Neural progenitor cell (in vitro differentiated cells): ENCODE measurements around the gene TAP1. TPM values are rescaled to one million over a fixed set of nuclear protein-coding genes. Genes with fewer than 3 reads are reported as not detected.

Experiments
- DNase-seq: peaks from one replicate; pipeline ENCODE4 v3.0.0-alpha.2; 2016; ENCODE audit warnings: low spot score
- H2AFZ ChIP-seq: fragments of 200-600 bp; sonication (generic); replicated peaks from 2 replicates; pipeline ENCODE4 v1.6.1; 2016; ENCODE audit warnings: antibody characterized with exemption
- H3F3A ChIP-seq: fragments of 200-600 bp; sonication (generic); 2 replicates; pipeline ENCODE4 v1.6.1; 2016; ENCODE audit warnings: antibody characterized with exemption, low read depth
- H3K27ac ChIP-seq: fragments of 200-600 bp; sonication (generic); 2 replicates; pipeline ENCODE4 v1.5.1; 2016; ENCODE audit warnings: mild to moderate bottlenecking
- H3K27me3 ChIP-seq: fragments of 200-600 bp; sonication (generic); 2 replicates; pipeline ENCODE4 v1.6.1; 2016; ENCODE audit warnings: mild to moderate bottlenecking, moderate library complexity
- H3K36me3 ChIP-seq: fragments of 200-600 bp; sonication (generic); 2 replicates; pipeline ENCODE4 v1.5.1; 2016
- H3K4me1 ChIP-seq: fragments of 200-600 bp; sonication (generic); 2 replicates; pipeline ENCODE4 v1.6.1; 2016; ENCODE audit warnings: mixed run types
- H3K4me2 ChIP-seq: fragments of 200-600 bp; sonication (generic); 2 replicates; pipeline ENCODE4 v1.6.1; 2016
- H3K4me3 ChIP-seq: fragments of 200-600 bp; sonication (generic); 2 replicates; pipeline ENCODE4 v1.5.1; 2016
- H3K79me2 ChIP-seq: fragments of 200-600 bp; sonication (generic); 2 replicates; pipeline ENCODE4 v1.6.1; 2016; ENCODE audit warnings: low read depth
- H3K9ac ChIP-seq: fragments of 200-600 bp; sonication (generic); 2 replicates; pipeline ENCODE4 v1.6.1; 2016
- H3K9me3 ChIP-seq: fragments of 200-600 bp; sonication (generic); 2 replicates; pipeline ENCODE4 v1.5.1; 2016; ENCODE audit warnings: low read depth
- H4K20me1 ChIP-seq: fragments of 200-600 bp; sonication (generic); 2 replicates; pipeline ENCODE4 v1.6.1; 2016; ENCODE audit warnings: low read depth
- H3K27ac Mint-ChIP-seq: 3 replicates; pipeline ENCODE4 v1.8.0; 2021; ENCODE audit warnings: mixed read lengths
- H3K27me3 Mint-ChIP-seq: 2 replicates; pipeline ENCODE4 v1.8.0; 2022; ENCODE audit warnings: low read depth, mild to moderate bottlenecking, inconsistent platforms, moderate library complexity, mixed read lengths; ENCODE audit not compliant: insufficient read depth
- H3K36me3 Mint-ChIP-seq: 3 replicates; pipeline ENCODE4 v1.8.0; 2021; ENCODE audit warnings: mixed read lengths
- H3K4me1 Mint-ChIP-seq: 3 replicates; pipeline ENCODE4 v1.8.0; 2021; ENCODE audit warnings: mixed read lengths
- H3K4me3 Mint-ChIP-seq: 3 replicates; pipeline ENCODE4 v1.8.0; 2021; ENCODE audit warnings: mild to moderate bottlenecking, moderate library complexity, mixed read lengths
- H3K9me3 Mint-ChIP-seq: 3 replicates; pipeline ENCODE4 v1.8.0; 2020; ENCODE audit warnings: mixed read lengths
- CTCF ChIP-seq: fragments of 200-600 bp; sonication (generic); IDR thresholded peaks from 2 replicates; pipeline ENCODE4 v1.5.1; 2017; ENCODE audit warnings: antibody characterized with exemption, mild to moderate bottlenecking
- EZH2 ChIP-seq: fragments of 200-600 bp; sonication (generic); IDR thresholded peaks from 2 replicates; pipeline ENCODE4 v1.6.1; 2017; ENCODE audit warnings: antibody characterized with exemption, mild to moderate bottlenecking, moderate library complexity
- EZH2phosphoT487 ChIP-seq: fragments of 200-600 bp; sonication (generic); IDR thresholded peaks from 2 replicates; pipeline ENCODE4 v1.6.1; 2017; ENCODE audit warnings: antibody characterized with exemption
- total RNA-seq: library from RNA; depleted of rRNA; stranded (reverse); fragments of >200 nt; gene quantifications from 2 replicates; pipeline ENCODE4 v1.2.3, GENCODE V29; 2015; ENCODE audit warnings: low replicate concordance

Gene TAP1
- total RNA-seq, 1 donor from 2014 or later, result 6.5 TPM

- no peak overlapping the region for H3K27ac ChIP-seq
- no peaks in the 10 kb centered on the region for H3F3A ChIP-seq
- no peak overlapping the region for H3K4me2 ChIP-seq
- Mint-ChIP-seq H3K27ac (no peak overlapping the region), H3K9me3 (no peaks in the 10 kb centered on the region), H3K36me3 (no peaks in the 10 kb centered on the region), H3K4me1 (no peaks in the 10 kb centered on the region), H3K4me3 (no peak overlapping the region), H3K27me3 (peaks cover 5% of the 10 kb centered on the region)
- H3K9ac ChIP-seq, result no peak overlapping the region
- H4K20me1 ChIP-seq, result no peaks in the 10 kb centered on the region
- no peaks in the 10 kb centered on the region for H3K79me2 ChIP-seq
- no peaks in the 10 kb centered on the region for H3K36me3 ChIP-seq
- H2AFZ ChIP-seq, result no peak overlapping the region
- no peak overlapping the region for H3K4me3 ChIP-seq
- H3K4me1 ChIP-seq, result no peaks in the 10 kb centered on the region
- no peak for DNase-seq
- H3K9me3 ChIP-seq, result no peaks in the 10 kb centered on the region
- H3K27me3 ChIP-seq, result no peaks in the 10 kb centered on the region
- TF ChIP-seq EZH2 (no peak), CTCF (no peak), EZH2phosphoT487 (no peak)
Observed at GRCh38 chr6:32815115-32815514, 38.4 kb downstream of the TAP1 start.

- Histone ChIP-seq H3K36me3 (no peaks in the 10 kb centered on the region), H4K20me1 (no peaks in the 10 kb centered on the region), H3K4me1 (no peaks in the 10 kb centered on the region), H3K9me3 (no peaks in the 10 kb centered on the region), H3K27ac (no peak overlapping the region), H3K79me2 (no peaks in the 10 kb centered on the region), H3F3A (no peaks in the 10 kb centered on the region), H3K9ac (no peak overlapping the region), H3K4me2 (no peak overlapping the region), H2AFZ (no peak overlapping the region), H3K4me3 (no peak overlapping the region), H3K27me3 (no peaks in the 10 kb centered on the region)
- Mint-ChIP-seq H3K9me3 (no peaks in the 10 kb centered on the region), H3K36me3 (no peaks in the 10 kb centered on the region), H3K27me3 (peaks cover 5% of the 10 kb centered on the region), H3K27ac (no peak overlapping the region), H3K4me1 (no peaks in the 10 kb centered on the region), H3K4me3 (no peak overlapping the region)
- no peak for TF ChIP-seq EZH2
- no peak for TF ChIP-seq CTCF
- TF ChIP-seq EZH2phosphoT487, result no peak
- DNase-seq, result no peak
Observed at GRCh38 chr6:32814145-32814544, 39.4 kb downstream of the TAP1 start.

GRCh38 chr6:32809171-32809570 lies 44.3 kb downstream of the TAP1 start:
- Histone ChIP-seq H3K27ac (no peak overlapping the region), H3K9me3 (no peaks in the 10 kb centered on the region), H3K4me3 (no peak overlapping the region), H3K9ac (no peak overlapping the region), H3F3A (no peaks in the 10 kb centered on the region), H3K27me3 (peaks cover 13% of the 10 kb centered on the region), H2AFZ (no peak overlapping the region), H3K79me2 (no peaks in the 10 kb centered on the region), H3K36me3 (no peaks in the 10 kb centered on the region), H3K4me1 (no peaks in the 10 kb centered on the region), H4K20me1 (no peaks in the 10 kb centered on the region), H3K4me2 (no peak overlapping the region)
- Mint-ChIP-seq H3K27ac (no peak overlapping the region), H3K4me1 (no peaks in the 10 kb centered on the region), H3K27me3 (peaks cover 3% of the 10 kb centered on the region), H3K9me3 (no peaks in the 10 kb centered on the region), H3K4me3 (no peak overlapping the region), H3K36me3 (no peaks in the 10 kb centered on the region)
- no peak for TF ChIP-seq CTCF
- TF ChIP-seq EZH2, result no peak
- no peak for DNase-seq
